ENCODE measurements around the gene RFPL3.
"Not testable (repeated sequence)": the region's sequence is repeated elsewhere in the genome, so short reads cannot be mapped to it uniquely, and the experiment has no call there.

RFPL3 gene

GRCh38 chr22:32331236-32331917, 26.3 kb upstream of the RFPL3 start:
- no peak for DNase-seq (ENCODE audit: low spot score)

GRCh38 chr22:32331918-32332725, 25.5 kb upstream of the RFPL3 start:
- DNase-seq (ENCODE audit: low spot score) = no peak

DNA sequence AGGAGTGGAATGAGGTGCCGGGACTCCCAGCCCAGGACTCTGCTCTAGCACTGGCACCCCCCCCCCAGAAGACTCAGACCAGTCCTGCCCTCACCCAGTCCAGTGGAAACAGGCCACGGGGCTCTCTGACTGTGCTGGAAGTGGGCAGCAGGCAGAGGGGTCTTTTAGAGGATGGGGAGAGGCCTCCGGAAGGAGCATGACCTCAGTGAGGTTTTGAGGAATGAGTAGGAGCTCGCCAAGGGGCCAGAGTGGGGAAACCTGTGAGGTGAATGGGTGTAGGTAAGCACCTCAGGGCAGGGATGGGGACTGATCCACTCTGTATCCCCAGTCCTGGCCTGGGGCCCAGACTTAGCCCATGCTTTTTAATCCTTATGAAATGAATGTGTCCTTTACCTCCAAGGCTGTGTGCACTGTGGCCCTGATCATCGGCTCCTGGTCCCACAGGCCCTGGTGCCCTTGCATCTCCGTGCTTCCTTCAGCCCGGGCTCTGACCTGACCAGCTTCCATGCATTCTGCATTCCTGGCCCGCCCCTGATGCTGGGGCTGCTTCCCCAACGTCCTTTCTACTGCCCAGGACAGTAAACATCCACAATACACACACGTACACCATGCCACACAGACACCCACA, 24.4 kb upstream of the RFPL3 start:
- DNase-seq (ENCODE audit: low spot score) = no peak

DNA sequence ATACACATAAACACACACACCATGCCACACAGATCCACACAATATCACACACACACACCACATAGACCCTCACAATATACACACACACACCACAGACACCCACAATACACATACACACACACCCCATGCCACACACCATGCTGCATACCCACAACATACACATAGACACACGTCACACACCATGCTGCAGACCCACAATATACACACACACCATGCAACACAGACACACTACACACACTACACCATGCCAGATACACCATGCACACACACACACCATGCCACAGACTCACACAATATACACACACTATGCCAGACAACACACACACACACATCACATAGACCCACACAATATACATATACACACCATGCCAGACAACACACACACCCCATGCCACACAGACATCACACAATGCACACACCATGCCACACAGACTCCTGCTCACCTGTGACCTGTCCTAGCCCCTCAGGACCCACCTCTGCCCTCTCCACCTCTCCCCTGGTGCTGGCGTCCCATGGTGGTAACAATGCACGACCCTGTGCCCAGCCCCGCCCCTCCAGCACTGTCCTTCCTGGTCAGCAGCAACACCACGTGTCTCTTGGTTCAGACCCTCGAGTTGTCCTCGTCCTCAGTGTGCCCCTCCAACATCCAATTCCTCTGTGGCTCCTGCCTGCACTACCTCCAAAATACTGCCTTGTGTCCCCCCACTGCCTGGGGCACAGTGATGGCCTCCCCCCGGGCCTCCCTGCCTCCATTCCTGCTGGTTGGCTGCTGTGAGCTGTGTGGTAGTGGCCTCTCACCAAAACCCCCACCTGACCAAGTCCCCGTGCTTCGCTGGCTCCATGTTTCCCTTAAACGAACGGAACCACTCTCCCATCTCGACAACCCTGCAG, 23.7 kb upstream of the RFPL3 start:
- no peak for DNase-seq (ENCODE audit: low spot score)

- DNase-seq (ENCODE audit: low spot score) = no peak
These were observed 22.9 kb upstream of the RFPL3 start for GRCh38 chr22:32334660-32335365.

DNA sequence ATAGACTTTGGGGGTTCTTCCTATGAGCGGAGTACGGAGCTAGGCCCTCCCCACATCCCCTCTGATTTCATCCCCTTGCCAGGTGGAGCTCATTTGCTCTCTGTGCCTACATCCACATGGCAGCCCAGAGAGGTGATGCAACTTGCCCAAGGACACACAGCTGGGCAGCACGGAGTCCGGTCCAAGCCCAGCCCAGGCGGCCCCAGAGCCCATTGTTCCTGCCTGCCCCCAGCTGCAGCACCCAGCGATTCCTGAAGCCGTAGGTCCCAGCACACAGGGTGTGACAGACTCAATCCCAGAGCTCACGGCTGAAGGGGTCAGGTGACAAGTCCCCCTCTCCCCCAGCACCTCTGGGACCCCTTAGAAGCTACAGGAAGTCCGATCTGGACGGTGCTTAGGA, 22.2 kb upstream of the RFPL3 start:
- no peak for DNase-seq (ENCODE audit: low spot score)

DNA sequence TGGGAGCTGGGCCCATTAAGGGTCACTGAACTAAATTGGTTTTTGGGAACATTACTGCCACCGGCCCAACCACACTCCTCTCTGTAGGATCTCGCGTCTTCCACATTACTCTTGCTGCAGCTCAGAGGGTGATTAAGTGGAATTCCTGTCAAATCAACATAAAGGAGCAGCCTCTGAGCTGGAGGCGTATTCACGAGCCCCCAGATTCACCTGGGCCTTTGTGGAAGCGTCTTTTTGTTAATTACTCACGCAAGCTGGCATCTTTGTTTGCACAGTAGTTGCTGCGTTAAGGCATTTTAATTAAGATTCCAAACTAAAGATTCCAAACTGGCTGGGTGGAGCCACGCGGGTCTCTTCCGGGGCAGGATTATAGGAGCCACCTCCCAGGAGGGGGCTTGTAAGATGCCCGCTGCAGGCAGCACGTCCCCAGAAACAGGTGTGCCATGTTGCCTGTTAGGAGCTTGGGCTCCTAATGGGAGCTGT, 21.5 kb upstream of the RFPL3 start:
- no peak for DNase-seq (ENCODE audit: low spot score)

DNA sequence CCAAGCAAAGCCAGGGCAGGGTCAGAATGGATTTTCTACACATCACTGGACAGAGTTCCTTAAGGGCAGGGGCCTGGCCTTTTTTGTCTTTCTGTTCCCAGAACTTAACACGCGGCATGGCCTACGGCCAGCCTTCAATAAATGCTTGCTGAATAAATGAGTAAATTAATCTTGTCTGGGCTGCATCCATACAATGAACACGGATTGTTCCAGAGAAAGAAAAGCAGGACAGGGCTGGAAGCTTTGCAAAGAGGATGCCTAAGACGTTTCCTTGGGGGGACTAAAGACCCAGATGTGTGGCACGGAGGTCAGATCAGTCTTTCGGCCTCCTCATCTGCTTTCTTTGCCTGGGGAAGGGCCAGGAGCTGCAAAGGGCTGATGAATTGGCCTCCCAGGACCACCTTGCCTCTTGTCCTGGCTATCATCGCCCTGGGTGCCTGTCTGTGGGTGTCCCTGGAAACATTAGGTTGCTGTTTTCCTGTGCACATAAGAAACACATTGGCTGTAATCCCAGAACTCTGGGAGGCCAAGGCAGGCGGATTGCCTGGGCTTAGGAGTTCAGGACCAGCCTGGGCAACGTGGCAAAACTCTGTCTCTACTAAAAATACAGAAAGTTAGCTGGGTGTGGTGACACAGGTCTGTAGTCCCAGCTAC, 20.8 kb upstream of the RFPL3 start:
- no peak for DNase-seq (ENCODE audit: low spot score)

DNA sequence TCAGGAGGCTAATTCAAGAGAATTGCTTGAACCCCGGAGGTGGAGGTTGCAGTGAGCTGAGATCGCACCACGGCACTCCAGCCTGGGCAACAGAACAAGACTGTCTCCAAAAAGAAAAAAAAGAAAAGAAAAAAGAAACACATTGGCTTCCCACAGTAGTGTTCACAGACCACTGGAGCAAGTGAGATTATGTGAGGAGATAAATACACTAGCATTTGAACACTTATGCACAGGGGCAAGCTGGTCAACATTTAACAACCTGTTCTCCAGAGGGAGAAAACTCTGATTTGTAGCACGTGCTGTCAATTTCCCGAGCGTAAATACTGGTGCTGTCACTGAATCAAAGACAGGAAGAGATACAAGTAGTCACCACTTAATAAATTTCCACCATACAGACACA, 20.2 kb upstream of the RFPL3 start:
- DNase-seq (ENCODE audit: low spot score) = not testable (repeated sequence)

DNA sequence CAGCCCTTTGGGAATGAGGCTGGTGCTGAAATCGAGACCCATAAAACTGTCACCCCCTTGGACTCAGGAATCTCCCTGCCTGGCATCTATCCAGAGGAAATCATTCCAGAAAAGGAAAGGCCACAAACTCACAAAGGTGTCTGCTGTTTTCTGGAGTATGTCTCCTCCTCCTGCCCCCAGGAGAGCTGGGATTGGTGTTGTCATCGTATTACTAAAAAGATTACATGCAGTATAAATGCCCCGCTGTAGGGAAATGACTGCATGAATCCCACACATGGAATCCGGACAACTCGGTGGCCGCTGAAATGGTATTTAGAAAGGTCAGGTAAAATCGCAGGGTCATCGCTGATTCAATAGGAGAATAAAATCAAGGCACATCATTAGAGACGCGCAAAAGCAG, 18.9 kb upstream of the RFPL3 start:
- no peak for DNase-seq (ENCODE audit: low spot score)

DNA sequence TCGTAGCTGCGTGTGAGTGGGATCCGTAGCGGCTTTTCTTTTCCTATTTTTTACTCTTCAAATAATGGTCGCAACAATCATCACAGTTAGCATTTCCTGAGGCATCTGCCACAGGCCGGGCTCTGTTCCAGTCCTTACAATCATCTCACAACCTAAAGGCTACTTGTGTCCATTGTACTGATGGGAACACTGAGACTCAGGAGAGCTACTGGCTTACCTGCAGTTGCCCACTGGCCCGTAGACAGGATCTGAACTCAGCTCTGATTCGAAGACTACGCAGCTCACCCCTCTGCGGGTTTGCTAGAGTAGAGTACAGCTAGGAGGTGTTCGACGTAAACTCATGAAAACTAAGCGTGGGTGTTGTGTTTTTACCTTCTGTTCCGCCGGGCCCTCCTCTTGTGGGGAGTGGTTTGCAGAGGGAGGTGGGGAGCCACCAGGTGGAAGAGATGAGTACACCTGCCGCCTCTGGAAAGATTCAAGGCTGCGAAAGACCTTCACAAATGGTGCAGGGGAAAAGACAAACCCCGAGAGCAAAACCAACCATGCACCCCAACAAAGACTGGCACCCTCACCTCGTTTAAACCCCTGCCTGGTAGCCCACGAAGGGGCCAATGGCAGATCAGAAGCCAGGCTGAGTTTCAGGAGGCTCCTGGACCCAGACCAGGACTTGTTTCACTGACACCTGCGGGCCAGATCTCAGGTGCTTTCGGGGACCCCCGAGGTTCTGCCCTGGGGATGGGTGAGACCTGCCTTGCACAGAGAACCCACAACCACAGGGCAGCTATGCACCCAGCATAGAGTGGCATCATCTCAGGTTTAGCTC, 18.3 kb upstream of the RFPL3 start:
- DNase-seq (ENCODE audit: low spot score) = no peak

DNA sequence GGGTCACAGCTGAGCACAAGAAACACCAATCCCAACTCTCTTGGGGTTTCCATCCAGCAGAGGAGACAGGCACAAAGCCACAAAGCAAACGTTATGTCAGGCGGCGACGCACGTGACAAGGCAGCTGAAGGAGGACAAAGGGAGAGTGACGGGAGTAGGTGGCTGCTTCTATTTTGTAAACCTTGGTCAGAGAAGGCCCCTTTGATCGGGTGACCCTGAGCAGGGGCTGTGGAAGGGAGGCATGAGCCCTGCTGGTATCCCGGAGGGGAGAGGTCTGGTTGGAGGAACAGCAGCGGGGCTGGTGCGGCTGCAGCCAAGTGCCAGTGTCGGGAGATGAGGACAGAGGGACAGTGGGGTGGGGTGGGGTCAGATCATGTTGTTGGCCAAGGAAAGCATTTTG, 17.3 kb upstream of the RFPL3 start:
- DNase-seq (ENCODE audit: low spot score) = no peak

DNA sequence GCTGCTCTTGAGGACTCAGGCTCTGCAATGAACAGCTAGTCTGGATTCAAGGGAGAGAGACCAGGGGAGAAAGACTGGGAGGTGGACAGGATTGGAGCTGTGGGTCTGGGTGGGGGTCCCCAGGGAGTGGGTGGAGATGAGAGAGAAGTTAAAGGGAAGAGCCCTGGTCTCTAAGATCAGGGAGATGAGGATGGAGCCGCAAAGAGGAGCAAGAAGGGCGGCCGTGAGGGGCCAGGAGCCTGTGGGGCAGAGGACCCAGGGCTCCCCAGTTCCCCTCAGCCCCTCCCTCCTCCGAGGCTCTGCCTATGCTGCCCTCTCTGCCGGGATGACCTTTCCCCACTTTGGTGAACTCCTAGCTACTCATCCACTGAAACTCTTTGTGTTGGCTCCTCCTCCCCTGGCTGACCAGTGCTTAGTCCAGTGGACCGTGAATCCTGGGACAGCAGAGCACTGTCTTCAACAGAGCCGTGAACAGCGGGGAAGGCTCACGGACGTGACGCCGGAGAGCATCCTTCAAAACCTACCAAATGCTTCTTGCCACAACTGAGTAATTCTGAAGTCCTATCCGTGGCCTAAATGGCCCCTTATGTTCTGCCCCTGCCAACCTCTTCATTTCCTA, 16.4 kb upstream of the RFPL3 start:
- no peak for DNase-seq (ENCODE audit: low spot score)

GRCh38 chr22:32342977-32343376, 14.7 kb upstream of the RFPL3 start:
- DNase-seq (ENCODE audit: low spot score) = no peak

- DNase-seq (ENCODE audit: low spot score) = no peak
These were observed 13.7 kb upstream of the RFPL3 start for GRCh38 chr22:32343941-32344340.

DNA sequence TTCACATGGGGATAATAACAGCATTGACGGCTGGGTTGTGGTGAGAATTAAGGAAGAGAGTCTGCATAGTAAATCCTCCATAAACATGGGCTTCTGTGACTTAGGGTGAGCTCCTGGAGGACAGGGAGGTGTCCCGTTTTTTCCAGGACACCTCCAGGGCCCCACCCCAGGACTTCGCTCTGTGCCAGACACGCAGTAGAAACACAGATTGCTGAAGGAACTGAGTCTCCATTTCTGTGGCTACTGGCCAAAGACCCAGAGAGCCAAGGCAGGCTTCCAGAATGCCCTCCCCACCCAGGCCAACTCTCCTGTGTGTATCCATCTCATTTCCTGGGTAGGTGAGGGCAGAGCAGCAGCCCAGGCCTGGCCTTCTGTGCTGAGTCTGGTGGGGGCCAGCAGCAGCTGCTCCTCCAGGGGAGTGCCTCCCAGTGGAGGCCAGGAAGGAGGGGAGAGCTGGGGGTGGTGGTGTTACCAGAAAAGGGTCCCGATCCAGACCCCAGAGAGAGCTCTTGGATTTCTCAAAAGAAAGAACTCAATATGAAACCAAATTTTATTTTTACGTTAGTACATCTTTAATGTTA, 9.5 kb upstream of the RFPL3 start:
- DNase-seq (ENCODE audit: low spot score) = no peak

- not testable (repeated sequence) for DNase-seq (ENCODE audit: low spot score)
These were observed 5.8 kb upstream of the RFPL3 start for GRCh38 chr22:32351875-32352274.

DNA sequence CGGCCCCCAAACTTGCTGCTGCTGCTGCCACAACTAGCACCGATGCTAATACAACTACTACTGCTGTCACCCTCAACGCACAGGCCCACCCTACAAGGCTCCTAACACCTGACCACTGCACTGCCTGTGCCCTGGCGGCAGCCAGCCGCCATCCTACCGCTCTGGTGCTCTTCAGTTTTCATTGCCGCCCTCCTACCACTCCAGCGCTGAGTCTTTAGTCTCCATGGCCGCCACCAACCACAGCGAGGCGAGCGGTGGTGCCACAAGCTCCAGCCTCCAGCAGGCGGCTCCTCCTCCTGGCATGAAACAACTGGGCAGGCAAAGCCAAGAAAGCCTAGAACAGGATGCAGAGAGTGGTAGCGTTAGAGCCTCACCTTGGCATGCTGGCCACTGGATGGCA, 5.0 kb upstream of the RFPL3 start:
- DNase-seq (ENCODE audit: low spot score) = no peak

- DNase-seq (ENCODE audit: low spot score) = no peak
These were observed 4.4 kb upstream of the RFPL3 start for GRCh38 chr22:32353292-32353691.
